Peyer's patch (tissue), 4 donors: Measurements from ENCODE around the gene SYNJ2. TPM values are rescaled to one million over a fixed set of nuclear protein-coding genes. Genes with fewer than 3 reads are reported as not detected.

Experiments
- DNase-seq, 3 donors: peaks; one replicate each; pipeline ENCODE4 v3.0.0-alpha.2; 2017 to 2019
- H3K27ac ChIP-seq, 4 donors: fragments of 200-600 bp; sonication (generic); one replicate each; pipeline ENCODE4 v1.5.1; 2016 to 2019
- H3K27me3 ChIP-seq, 2 donors: fragments of 200-600 bp; sonication (generic); one replicate each; pipeline ENCODE4 v1.5.1; 2019
- H3K36me3 ChIP-seq, 3 donors: fragments of 200-600 bp; sonication (generic); one replicate each; pipeline ENCODE4 v1.5.1; 2016 to 2019
- H3K4me1 ChIP-seq, 4 donors: fragments of 200-600 bp; sonication (generic); one replicate each; pipeline ENCODE4 v1.5.1; 2016 to 2019
- H3K4me3 ChIP-seq, 4 donors: fragments of 200-600 bp; sonication (generic); 1 replicate in 3 of 4; 2 replicates in 1 of 4; pipeline ENCODE4 v1.5.1; 2016 to 2019; ENCODE audit warnings: mild to moderate bottlenecking in 1 of 4
- H3K9me3 ChIP-seq, 4 donors: fragments of 200-600 bp; sonication (generic); one replicate each; pipeline ENCODE4 v1.5.1; 2016 to 2019; ENCODE audit warnings: mild to moderate bottlenecking in 1 of 4
- POLR2A ChIP-seq, 2 donors: fragments of 450-650 bp; IDR thresholded peaks; one replicate each; pipeline ENCODE4 v1.5.1; 2017; ENCODE audit warnings: antibody characterized with exemption in 2 of 2, mild to moderate bottlenecking in 2 of 2, moderate library complexity in 2 of 2
- total RNA-seq, 4 donors: library from RNA; depleted of rRNA; stranded (reverse); fragments of >200 nt; gene quantifications; one replicate each; pipeline ENCODE4 v1.1.0, GENCODE V29; 2016
- TF ChIP-seq, protein P1 (sequence below), 6 experiments: fragments of 450-650 bp in 4 of 6; fragments of 200-600 bp in 2 of 6; sonication (generic) in 1 of 6; IDR thresholded peaks; one replicate each; pipeline ENCODE4 v1.5.1; 2017 to 2019; ENCODE audit warnings: antibody characterized with exemption in 6 of 6, mild to moderate bottlenecking in 3 of 6, moderate library complexity in 1 of 6

Gene SYNJ2
- total RNA-seq, 4 donors from 2014 or later, result 26.8 to 47.2 (median 34.0) TPM

DNA sequence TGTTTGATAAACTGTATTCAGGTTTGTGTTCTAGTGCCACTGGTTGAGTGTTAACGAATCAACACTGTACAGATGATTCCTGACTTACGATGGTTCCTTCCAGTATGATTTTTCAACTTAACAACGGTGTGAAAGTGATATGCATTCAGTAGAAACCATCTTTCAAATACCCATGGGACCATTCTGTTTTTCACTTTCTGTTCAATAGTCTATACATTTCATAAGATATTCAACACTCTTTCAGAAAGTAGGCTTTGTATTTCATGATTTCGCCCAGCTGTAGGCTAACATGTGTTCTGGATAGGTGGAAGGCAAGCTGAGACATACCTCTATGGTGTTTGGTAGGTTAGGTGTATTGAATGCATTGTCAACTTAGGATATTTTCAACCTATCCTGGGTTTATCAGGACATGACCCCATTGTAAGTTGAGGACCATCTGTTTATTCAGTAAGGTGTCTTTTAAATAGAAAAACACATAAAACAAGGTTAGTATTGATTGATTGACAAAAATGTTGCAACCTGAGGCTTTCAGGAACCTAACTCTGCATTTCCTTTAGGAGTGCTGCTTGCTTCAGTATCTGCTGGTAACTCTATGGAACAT is 32.3 kb downstream of the SYNJ2 start:
- Histone ChIP-seq H3K27ac (no peak overlapping the region), H3K9me3 (no peaks in the 10 kb centered on the region)

DNA sequence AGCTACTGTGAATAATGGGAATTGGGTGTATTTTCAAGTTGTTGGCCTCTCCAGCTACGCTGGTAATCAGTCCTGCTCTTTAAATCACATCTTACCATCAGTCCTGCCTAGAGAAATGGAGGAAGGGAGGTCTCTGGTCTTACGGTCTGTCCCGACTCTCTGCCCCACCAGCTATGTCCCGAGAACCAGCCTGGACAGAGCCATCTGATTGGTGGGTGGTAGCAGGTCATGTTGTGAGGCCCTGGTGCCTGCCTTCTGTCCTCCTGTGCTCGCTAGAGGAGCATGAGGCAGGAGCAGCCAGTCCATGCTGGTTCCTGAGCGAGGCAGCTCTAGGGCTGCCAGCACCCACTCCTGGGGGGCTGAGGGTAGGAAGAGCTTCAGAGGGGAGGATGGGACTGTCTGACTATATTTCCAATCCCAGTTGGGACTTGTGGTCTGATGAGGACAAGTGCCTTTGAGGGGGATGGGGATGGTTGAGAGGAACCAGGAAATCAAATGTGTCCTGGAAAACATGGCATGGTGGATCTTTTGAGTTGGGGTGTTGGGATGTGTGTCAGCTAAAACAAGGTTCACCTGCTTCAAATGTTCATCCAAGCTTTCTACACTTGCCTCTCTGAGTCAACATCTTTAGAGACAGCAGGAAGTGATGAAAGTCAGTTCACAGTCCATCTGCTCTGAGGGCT is 33.0 kb downstream of the SYNJ2 start:
- Histone ChIP-seq H3K4me1 (peaks cover 0 to 23% (median 1%) of the 10 kb centered on the region in 4 donors), H3K27me3 (no peaks in the 10 kb centered on the region), H3K4me3 (no peak overlapping the region), H3K27ac (no peak overlapping the region), H3K9me3 (no peaks in the 10 kb centered on the region), H3K36me3 (peaks cover 0 to 11% (median 0%) of the 10 kb centered on the region in 3 donors)
- TF ChIP-seq POLR2A (IDR thresholded peaks at IDR 0.05), result no peak
- TF ChIP-seq, protein P1, sequence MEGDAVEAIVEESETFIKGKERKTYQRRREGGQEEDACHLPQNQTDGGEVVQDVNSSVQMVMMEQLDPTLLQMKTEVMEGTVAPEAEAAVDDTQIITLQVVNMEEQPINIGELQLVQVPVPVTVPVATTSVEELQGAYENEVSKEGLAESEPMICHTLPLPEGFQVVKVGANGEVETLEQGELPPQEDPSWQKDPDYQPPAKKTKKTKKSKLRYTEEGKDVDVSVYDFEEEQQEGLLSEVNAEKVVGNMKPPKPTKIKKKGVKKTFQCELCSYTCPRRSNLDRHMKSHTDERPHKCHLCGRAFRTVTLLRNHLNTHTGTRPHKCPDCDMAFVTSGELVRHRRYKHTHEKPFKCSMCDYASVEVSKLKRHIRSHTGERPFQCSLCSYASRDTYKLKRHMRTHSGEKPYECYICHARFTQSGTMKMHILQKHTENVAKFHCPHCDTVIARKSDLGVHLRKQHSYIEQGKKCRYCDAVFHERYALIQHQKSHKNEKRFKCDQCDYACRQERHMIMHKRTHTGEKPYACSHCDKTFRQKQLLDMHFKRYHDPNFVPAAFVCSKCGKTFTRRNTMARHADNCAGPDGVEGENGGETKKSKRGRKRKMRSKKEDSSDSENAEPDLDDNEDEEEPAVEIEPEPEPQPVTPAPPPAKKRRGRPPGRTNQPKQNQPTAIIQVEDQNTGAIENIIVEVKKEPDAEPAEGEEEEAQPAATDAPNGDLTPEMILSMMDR (IDR thresholded peaks at IDR 0.05), result no peak
- no peak for DNase-seq

More for the DNA sequence above, 32.3 kb downstream of the SYNJ2 start:
- TF ChIP-seq POLR2A (IDR thresholded peaks at IDR 0.05), result no peak
- TF ChIP-seq, protein P1 (IDR thresholded peaks at IDR 0.05), result no peak
- no peak for DNase-seq
- H3K36me3 ChIP-seq, result peaks cover 0 to 7% (median 0%) of the 10 kb centered on the region in 3 donors
- no peaks in the 10 kb centered on the region for H3K27me3 ChIP-seq
- H3K4me1 ChIP-seq, result peaks cover 0 to 23% (median 3%) of the 10 kb centered on the region in 4 donors
- no peak overlapping the region for H3K4me3 ChIP-seq

DNA sequence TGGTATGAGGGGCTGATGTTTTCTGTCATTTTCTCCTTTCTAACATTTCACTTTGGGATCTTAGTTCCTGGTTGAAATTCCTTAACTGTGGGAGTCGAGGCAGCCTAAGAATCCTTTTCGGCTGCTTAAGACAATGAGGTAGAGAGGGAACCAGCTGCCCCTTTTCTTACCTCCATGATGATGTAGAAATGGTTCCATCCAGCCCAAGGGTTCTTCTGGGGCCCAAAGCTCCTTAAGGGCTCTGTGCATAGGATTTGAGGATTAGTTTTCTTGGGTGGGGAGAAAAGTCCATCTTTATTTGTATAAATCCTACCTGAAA is 33.5 kb downstream of the SYNJ2 start:
- no peak for TF ChIP-seq POLR2A (IDR thresholded peaks at IDR 0.05)
- TF ChIP-seq, protein P1 (IDR thresholded peaks at IDR 0.05), result no peak
- no peak overlapping the region for H3K27ac ChIP-seq

DNA sequence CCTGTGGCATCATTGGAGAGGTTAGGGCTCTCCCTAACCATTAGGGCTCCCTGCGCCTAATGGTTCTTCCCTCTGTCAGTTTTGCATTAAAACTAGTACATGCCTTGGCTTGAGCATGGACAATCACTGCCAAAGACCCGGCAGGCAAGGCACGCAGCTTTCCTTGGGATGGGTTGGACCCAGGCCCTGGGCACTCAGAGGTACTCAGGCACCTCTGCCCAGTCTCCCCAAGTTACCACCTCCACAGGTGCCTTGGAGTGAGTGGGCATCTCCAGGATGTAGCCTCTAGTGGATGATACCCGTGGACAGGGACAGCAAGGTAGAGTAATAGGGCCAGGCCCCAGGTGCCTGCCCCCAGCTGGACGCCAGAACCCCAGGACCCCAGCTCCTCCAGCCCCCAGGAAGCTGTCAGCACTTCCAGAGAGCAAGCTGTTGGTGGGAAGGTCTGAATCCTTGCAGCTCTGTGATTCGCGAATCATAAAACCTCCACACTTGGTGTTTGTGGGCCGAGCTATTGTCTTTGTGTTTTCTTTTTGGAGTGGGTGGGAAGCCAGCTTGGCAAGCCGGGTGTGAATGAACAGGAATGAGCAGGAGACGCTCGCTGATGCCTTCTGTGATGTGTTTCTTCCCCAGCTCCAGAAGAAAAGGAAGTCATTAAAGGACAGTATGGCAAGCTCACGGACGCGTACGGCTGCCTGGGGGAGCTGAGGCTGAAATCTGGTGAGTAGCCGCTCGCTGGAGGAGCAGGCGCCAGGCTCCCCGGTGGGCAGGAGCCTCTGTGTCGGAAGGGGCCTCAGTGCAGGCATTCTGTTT is 35.1 kb downstream of the SYNJ2 start:
- TF ChIP-seq, protein P1 (IDR thresholded peaks at IDR 0.05), result no peak
- Histone ChIP-seq H3K4me3 (no peak overlapping the region), H3K9me3 (no peaks in the 10 kb centered on the region), H3K27me3 (no peaks in the 10 kb centered on the region), H3K4me1 (peaks cover 0 to 13% (median 0%) of the 10 kb centered on the region in 4 donors), H3K27ac (no peak overlapping the region), H3K36me3 (peaks cover 0 to 11% (median 0%) of the 10 kb centered on the region in 3 donors)
- DNase-seq, result no peak

More for the DNA sequence above, 33.5 kb downstream of the SYNJ2 start:
- no peaks in the 10 kb centered on the region for H3K27me3 ChIP-seq
- H3K36me3 ChIP-seq, result peaks cover 0 to 11% (median 0%) of the 10 kb centered on the region in 3 donors
- peaks cover 0 to 18% (median 0%) of the 10 kb centered on the region in 4 donors for H3K4me1 ChIP-seq
- H3K4me3 ChIP-seq, result no peak overlapping the region
- DNase-seq, result no peak
- H3K9me3 ChIP-seq, result no peaks in the 10 kb centered on the region

DNA sequence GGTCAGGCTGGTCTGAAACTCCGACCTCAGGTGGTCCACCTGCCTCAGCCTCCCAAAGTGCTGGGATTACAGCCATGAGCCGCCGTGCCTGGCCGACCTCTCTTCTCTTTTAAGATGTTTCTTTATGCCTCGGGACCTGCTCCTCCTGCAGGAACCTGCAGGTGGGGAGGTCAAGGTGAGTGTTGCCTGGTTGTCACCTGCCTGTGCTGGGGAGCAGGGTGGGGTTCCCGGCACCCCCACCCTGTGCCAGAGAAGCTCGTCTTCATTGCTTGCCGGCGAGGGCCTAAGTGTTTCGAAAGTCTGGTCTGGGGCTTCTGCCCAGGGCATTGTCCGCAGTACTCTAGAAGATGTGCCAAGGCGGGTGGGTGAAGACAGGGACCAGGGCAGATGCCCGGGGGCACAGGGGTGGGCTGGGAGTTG is 36.0 kb downstream of the SYNJ2 start:
- peaks cover 0 to 11% (median 0%) of the 10 kb centered on the region in 3 donors for H3K36me3 ChIP-seq
- no peak for TF ChIP-seq POLR2A (IDR thresholded peaks at IDR 0.05)
- TF ChIP-seq, protein P1 (IDR thresholded peaks at IDR 0.05), result no peak
- H3K27ac ChIP-seq, result peak overlapping the region in 1 of 4 donors; percentile 48
- H3K4me1 ChIP-seq, result peaks cover 0 to 10% (median 0%) of the 10 kb centered on the region in 4 donors
- no peaks in the 10 kb centered on the region for H3K9me3 ChIP-seq
- DNase-seq, result no peak
- no peaks in the 10 kb centered on the region for H3K27me3 ChIP-seq
- no peak overlapping the region for H3K4me3 ChIP-seq
